Measurements from ENCODE around the gene DNAJB7. TPM values are rescaled to one million over a fixed set of nuclear protein-coding genes. Genes with fewer than 3 reads are reported as not detected.
"Not testable (repeated sequence)": the region's sequence is repeated elsewhere in the genome, so short reads cannot be mapped to it uniquely, and the experiment has no call there.

Gene DNAJB7
- polyA plus RNA-seq, 10 donors = 0.19 to 0.91 (median 0.32) TPM

- DNase-seq = no peak
These were observed 8.6 kb downstream of the DNAJB7 start for GRCh38 chr22:40853333-40853732.

DNA sequence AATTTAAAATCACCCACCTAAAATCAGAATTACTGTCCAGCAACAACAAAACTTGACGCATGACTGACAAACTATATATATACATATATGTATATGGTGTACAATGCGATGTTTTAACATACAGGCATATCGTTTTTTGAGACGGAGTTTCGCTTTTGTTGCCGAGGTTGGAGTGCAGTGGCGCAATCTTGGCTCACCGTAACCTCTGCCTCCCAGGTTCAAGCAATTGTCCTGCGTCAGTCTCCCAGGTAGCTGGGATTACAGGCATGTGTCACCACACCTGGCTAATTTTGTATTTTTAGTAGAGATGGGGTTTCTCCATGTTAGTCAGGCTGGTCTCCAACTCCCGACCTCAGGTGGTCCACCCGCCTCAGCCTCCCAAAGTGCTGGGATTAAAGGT is 16.1 kb downstream of the DNAJB7 start:
- not testable (repeated sequence) for DNase-seq

GRCh38 chr22:40844951-40845350 is 17.0 kb downstream of the DNAJB7 start:
- no peak for DNase-seq

DNA sequence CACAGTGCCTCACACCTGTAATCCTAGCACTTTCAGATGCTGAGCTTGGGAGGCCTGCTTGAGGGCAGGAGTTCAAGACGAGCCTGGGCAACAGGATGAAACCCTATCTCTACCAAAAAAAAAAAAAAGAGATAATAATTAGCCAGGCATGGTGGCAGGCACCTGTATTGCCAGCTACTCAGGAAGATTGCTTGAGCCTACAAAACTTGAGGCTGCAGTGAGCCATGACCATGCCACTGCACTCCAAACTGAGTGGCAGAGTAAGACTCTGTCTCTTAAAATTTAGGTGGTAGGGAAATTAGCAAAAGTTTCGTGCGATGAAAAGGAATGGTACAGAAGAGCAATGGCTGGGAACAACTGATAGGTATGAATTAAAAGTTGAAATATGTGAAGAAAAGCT is 23.4 kb downstream of the DNAJB7 start:
- DNase-seq = no peak

GRCh38 chr22:40834619-40835018 is 27.3 kb downstream of the DNAJB7 start:
- DNase-seq = no peak

DNA sequence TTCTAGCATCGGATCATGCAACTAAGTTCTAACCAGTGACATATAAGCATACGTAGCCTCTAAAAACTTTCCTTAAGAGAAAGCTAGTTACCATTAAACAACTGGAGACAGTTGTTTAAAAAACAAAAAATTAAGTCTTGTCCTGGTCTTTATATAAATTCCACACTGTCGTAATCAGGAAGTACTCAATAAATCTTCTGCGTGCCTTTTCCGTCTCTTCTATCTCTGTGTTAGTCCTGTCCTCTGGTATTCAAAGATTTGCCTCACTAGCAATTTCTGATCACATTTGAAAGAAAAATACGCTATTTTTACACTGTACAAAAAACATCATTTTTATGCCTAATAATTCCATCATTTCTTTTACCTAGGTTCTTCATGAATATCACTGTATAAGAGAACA is 32.8 kb downstream of the DNAJB7 start:
- DNase-seq = no peak

GRCh38 chr22:40826984-40827741 is 34.8 kb downstream of the DNAJB7 start:
- no peak for DNase-seq

DNA sequence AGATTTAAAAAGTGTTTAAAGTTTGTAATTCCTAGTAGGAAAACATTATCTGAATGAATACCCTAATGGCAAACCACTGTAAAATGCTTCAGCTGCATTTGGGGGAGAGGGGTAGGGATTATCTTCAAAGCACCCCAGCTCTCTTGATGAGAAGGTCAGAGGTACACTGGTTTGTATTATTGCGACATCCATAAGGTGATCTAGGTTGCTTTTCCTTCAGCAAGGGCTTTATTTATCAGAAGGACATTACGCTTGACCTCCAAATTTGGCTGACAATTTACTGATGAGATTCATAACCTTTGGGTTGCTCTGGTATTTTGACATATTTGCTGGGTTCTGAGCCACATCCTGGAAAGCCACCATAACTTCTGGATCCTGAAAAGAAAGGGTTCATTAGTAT is 35.6 kb downstream of the DNAJB7 start:
- DNase-seq = not testable (repeated sequence)

GRCh38 chr22:40823426-40823825 is 38.5 kb downstream of the DNAJB7 start:
- no peak for DNase-seq

GRCh38 chr22:40819599-40820140 is 42.2 kb downstream of the DNAJB7 start:
- peak in 2 of 3 donors; percentile 9 to 13 for DNase-seq

GRCh38 chr22:40818747-40819598 is 42.9 kb downstream of the DNAJB7 start, which contains the start of gene SLC25A17:
Gene SLC25A17, minus strand, starts transcription at chr22:40819346. Its CDS starts 98 bp downstream, at chr22:40819248.
- peak; percentile 83 to 94 (median 88) for DNase-seq

DNA sequence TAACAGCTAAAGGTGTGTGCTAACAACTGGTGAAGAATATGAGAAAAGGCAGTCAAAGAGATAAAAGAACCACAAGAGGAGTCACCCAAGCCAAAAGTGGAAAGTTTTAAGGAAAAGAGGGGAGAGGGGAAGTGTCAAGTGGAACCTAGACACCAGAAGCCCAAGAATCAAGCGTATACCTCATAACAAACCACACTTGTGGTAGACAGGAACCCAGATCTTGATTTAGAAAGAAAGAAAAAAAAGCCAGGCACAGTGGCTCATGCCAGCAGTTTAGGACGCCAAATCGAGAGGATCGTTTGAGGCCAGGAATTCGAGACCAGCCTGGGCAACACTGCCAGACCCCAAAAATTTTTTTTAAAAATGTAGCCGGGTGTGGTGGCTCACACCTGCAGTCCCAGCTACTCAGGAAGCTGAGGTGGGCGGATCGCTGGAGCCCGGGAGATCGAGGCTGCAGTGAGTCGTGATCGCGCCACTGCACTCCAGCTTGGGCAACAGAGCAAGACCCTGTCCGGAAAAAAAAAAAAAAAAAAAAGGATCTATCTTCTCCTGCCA is 43.6 kb downstream of the DNAJB7 start:
- no peak for DNase-seq

GRCh38 chr22:40817737-40818136 is 44.2 kb downstream of the DNAJB7 start:
- no peak for DNase-seq

DNA sequence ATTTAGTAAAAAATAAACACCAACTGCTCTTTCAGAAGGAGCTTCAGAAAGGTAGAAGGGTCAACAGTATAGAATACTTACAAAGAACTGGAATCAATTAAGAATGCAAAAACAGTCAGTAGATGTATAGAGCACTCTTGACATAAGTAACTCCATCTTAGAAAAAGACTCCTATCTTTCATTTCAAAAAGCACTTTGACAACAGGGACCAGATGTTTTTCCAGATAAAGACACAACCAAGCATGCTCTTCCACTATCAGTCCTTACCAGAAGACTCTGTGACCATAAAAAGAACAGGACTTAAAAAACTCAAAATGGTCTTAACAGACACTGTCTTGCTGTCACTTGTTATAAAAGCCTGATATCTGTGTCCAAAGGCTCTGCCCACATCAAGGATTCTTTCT is 48.0 kb downstream of the DNAJB7 start:
- DNase-seq = no peak

Other genes with a start within 250 kb of the DNAJB7 start
- 10 to 100 TPM; 20.5 to 30.4 (median 25.6) TPM for gene MRTFA, start 225.4 kb downstream of the DNAJB7 start, polyA plus RNA-seq (ENCODE audit: insufficient read length in 10 of 10)
- under 1 TPM; 0.10 to 0.60 (median 0.31) TPM for gene MCHR1, start 182.6 kb downstream of the DNAJB7 start, polyA plus RNA-seq (ENCODE audit: insufficient read length in 10 of 10)
- gene SLC25A17, start 42.8 kb downstream of the DNAJB7 start, polyA plus RNA-seq (ENCODE audit: insufficient read length in 10 of 10) = 10 to 100 TPM; 17.6 to 28.5 (median 22.7) TPM
- gene ST13, start 5.5 kb downstream of the DNAJB7 start, polyA plus RNA-seq (ENCODE audit: insufficient read length in 10 of 10) = 100 to 1,000 TPM; 388 to 473 (median 435) TPM
- gene XPNPEP3, start 5.0 kb downstream of the DNAJB7 start, polyA plus RNA-seq (ENCODE audit: insufficient read length in 10 of 10) = 10 to 100 TPM in 9 of 10 donors, 1 to 10 TPM in 1; 8.6 to 18.9 (median 12.3) TPM
- 10 to 100 TPM; 57.1 to 81.8 (median 64.0) TPM for gene RBX1, start 89.3 kb upstream of the DNAJB7 start, polyA plus RNA-seq (ENCODE audit: insufficient read length in 10 of 10)
- 10 to 100 TPM; 28.4 to 47.6 (median 37.0) TPM for gene EP300, start 230.5 kb upstream of the DNAJB7 start, polyA plus RNA-seq (ENCODE audit: insufficient read length in 10 of 10)